ENCODE results near the gene LRRN4CL.

The LRRN4CL gene

GRCh38 chr11:62709247-62710000, 20.1 kb upstream of the LRRN4CL start:
- no peaks in the 10 kb centered on the region for H3K27me3 ChIP-seq (ENCODE audit: insufficient read depth, low read depth)
- peak overlapping the region; percentile 95 for H3K9ac ChIP-seq
- peaks cover 75% of the 10 kb centered on the region for H3K4me1 ChIP-seq (ENCODE audit: low read depth, poor library complexity, severe bottlenecking)
- peaks cover 12% of the 10 kb centered on the region; the same call in 1 of the 2 replicates for H3K79me2 ChIP-seq (ENCODE audit: insufficient read depth, low read depth)
- no peak overlapping the region for H3K4me3 ChIP-seq (IDR thresholded peaks at IDR 0.05; ENCODE audit: insufficient read depth, low read depth, low read length)
- peak; percentile 37; the same call in 1 of the 2 replicates for TF ChIP-seq CTCF (conservative IDR thresholded peaks at IDR 0.05; ENCODE audit: low read depth, low read length)
- no peaks in the 10 kb centered on the region for H3K36me3 ChIP-seq (ENCODE audit: insufficient read depth)
- peak overlapping the region; percentile 96 for H3K27ac ChIP-seq
- no peaks in the 10 kb centered on the region for H4K20me1 ChIP-seq (ENCODE audit: insufficient read depth)
- H2AFZ ChIP-seq (ENCODE audit: low read depth): peak overlapping the region; percentile 70
- peak overlapping the region; percentile 97 for H3K4me2 ChIP-seq

GRCh38 chr11:62708793-62709192, 19.5 kb upstream of the LRRN4CL start:
- Histone ChIP-seq H3K27ac (peak overlapping the region; percentile 96; the same call in 1 of the 2 replicates), H4K20me1 (ENCODE audit: insufficient read depth) (no peaks in the 10 kb centered on the region), H3K36me3 (ENCODE audit: insufficient read depth) (no peaks in the 10 kb centered on the region), H3K4me3 (IDR thresholded peaks at IDR 0.05; ENCODE audit: insufficient read depth, low read depth, low read length) (no peak overlapping the region), H3K79me2 (ENCODE audit: insufficient read depth, low read depth) (peaks cover 9% of the 10 kb centered on the region; the same call in 1 of the 2 replicates), H3K27me3 (ENCODE audit: insufficient read depth, low read depth) (no peaks in the 10 kb centered on the region), H2AFZ (ENCODE audit: low read depth) (peak overlapping the region; percentile 62), H3K4me2 (peak overlapping the region; percentile 97), H3K9ac (peak overlapping the region; percentile 95; the same call in 1 of the 2 replicates), H3K4me1 (ENCODE audit: low read depth, poor library complexity, severe bottlenecking) (peaks cover 68% of the 10 kb centered on the region)
- no peak for TF ChIP-seq CTCF (conservative IDR thresholded peaks at IDR 0.05; ENCODE audit: low read depth, low read length)

DNA sequence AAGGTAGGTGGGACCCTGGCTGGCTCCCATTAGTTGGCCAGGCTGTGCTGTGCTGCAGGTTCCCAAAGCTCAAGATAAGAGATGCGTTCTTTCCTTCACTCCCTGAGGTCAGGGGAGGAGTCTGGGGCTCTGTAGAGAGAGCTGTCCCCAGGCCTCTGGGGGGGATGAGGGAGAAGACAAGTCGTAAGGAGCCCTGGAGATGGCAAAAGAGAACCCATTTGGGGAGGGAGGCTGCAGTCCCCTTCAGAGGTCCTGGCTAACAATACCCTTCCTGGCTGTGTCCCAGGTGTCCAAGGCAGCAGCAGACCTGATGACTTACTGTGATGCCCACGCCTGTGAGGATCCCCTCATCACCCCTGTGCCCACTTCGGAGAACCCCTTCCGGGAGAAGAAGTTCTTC, 19.1 kb upstream of the LRRN4CL start:
- Histone ChIP-seq H3K9ac (peak overlapping the region; percentile 95; the same call in 1 of the 2 replicates), H2AFZ (ENCODE audit: low read depth) (no peak overlapping the region), H3K27me3 (ENCODE audit: insufficient read depth, low read depth) (no peaks in the 10 kb centered on the region), H3K27ac (no peak overlapping the region), H4K20me1 (ENCODE audit: insufficient read depth) (no peaks in the 10 kb centered on the region), H3K4me1 (ENCODE audit: low read depth, poor library complexity, severe bottlenecking) (peaks cover 64% of the 10 kb centered on the region), H3K4me3 (IDR thresholded peaks at IDR 0.05; ENCODE audit: insufficient read depth, low read depth, low read length) (no peak overlapping the region), H3K36me3 (ENCODE audit: insufficient read depth) (no peaks in the 10 kb centered on the region), H3K4me2 (peak overlapping the region; percentile 97; the same call in 1 of the 2 replicates), H3K79me2 (ENCODE audit: insufficient read depth, low read depth) (peaks cover 9% of the 10 kb centered on the region; the same call in 1 of the 2 replicates)
- no peak for TF ChIP-seq CTCF (conservative IDR thresholded peaks at IDR 0.05; ENCODE audit: low read depth, low read length)

- no peak within 1 kb of the TSS for H3K27ac ChIP-seq
- H2AFZ ChIP-seq (ENCODE audit: low read depth): peak within 1 kb of the TSS; percentile 50
- peaks cover 54% of the 10 kb centered on the region for H3K4me1 ChIP-seq (ENCODE audit: low read depth, poor library complexity, severe bottlenecking)
- no peaks in the 10 kb centered on the region for H3K36me3 ChIP-seq (ENCODE audit: insufficient read depth)
- H3K9ac ChIP-seq: no peak within 1 kb of the TSS; the same call in 1 of the 2 replicates
- H4K20me1 ChIP-seq (ENCODE audit: insufficient read depth): no peaks in the 10 kb centered on the region
- H3K4me2 ChIP-seq: peak within 1 kb of the TSS; percentile 97
- no peaks in the 10 kb centered on the region for H3K27me3 ChIP-seq (ENCODE audit: insufficient read depth, low read depth)
- peaks cover 9% of the 10 kb centered on the region; the same call in 1 of the 2 replicates for H3K79me2 ChIP-seq (ENCODE audit: insufficient read depth, low read depth)
- TF ChIP-seq CTCF (conservative IDR thresholded peaks at IDR 0.05; ENCODE audit: low read depth, low read length): no peak
- H3K4me3 ChIP-seq (IDR thresholded peaks at IDR 0.05; ENCODE audit: insufficient read depth, low read depth, low read length): no peak within 1 kb of the TSS
These were observed 18.0 kb upstream of the LRRN4CL start, which contains the start of the genes BSCL2 and GNG3 for GRCh38 chr11:62707277-62707861. Gene BSCL2 (minus strand): TSS chr11:62707424. CDS start chr11:62707195, 229 bp downstream. Gene GNG3 (plus strand): TSS chr11:62707676. CDS start chr11:62708296, 620 bp downstream.
